HepG2 (cell line): ENCODE measurements around the gene LZTS2. TPM values are rescaled to one million over a fixed set of nuclear protein-coding genes. Genes with fewer than 3 reads are reported as not detected.

ENCODE experiments used
- ARID2 ChIP-seq: sonication (generic); formaldehyde crosslinking; IDR thresholded peaks from 2 replicates; pipeline ENCODE4 v1.8.1; 2022; ENCODE audit warnings: mild to moderate bottlenecking, missing genetic modification reagents, borderline replicate concordance
- CBFB ChIP-seq: sonication (generic); formaldehyde crosslinking; IDR thresholded peaks from 2 replicates; pipeline ENCODE4 v1.4.0; 2020; ENCODE audit warnings: missing genetic modification reagents
- NFIC ChIP-seq: IDR thresholded peaks from 2 replicates; pipeline ENCODE4 v1.6.1; 2012; ENCODE audit warnings: mild to moderate bottlenecking, low read length, inconsistent platforms
- TBL1XR1 ChIP-seq: fragments of 150-350 bp; IDR thresholded peaks from 2 replicates; pipeline ENCODE4 v1.6.1; 2014; ENCODE audit warnings: borderline replicate concordance, low read length; ENCODE audit not compliant: partially characterized antibody
- ZNF10 ChIP-seq: sonication (generic); formaldehyde crosslinking; IDR thresholded peaks from 2 replicates; pipeline ENCODE4 v1.4.0; 2020; ENCODE audit warnings: mild to moderate bottlenecking, low read depth, missing genetic modification reagents, borderline replicate concordance
- ZNF3 ChIP-seq: IDR thresholded peaks from 2 replicates; pipeline ENCODE4 v1.7.0; 2017; ENCODE audit warnings: inconsistent platforms
- ZNF570 ChIP-seq: sonication (generic); formaldehyde crosslinking; IDR thresholded peaks from 2 replicates; pipeline ENCODE4 v1.4.0; 2020; ENCODE audit warnings: mild to moderate bottlenecking, missing genetic modification reagents, borderline replicate concordance
- ZNF749 ChIP-seq: sonication (generic); formaldehyde crosslinking; IDR thresholded peaks from 2 replicates; pipeline ENCODE4 v1.8.0; 2022; ENCODE audit warnings: mild to moderate bottlenecking, missing genetic modification reagents, moderate library complexity, borderline replicate concordance
- polyA plus RNA-seq, 8 experiments: library from polyadenylated mRNA; depleted of rRNA in 3 of 8; stranded (reverse) in 7 of 8; unstranded in 1 of 8; fragments of >200 nt; fragmentation: Illumina TruSeq in 4 of 8; extraction: Trizol in 4 of 8; gene quantifications; 2 replicates each; pipeline versions ENCODE4 v1.2.1 to v1.2.3, GENCODE V29; 2011 to 2016; ENCODE audit warnings: low read depth in 4 of 8, missing spikeins in 1 of 8, mixed read lengths in 1 of 8; ENCODE audit not compliant: insufficient read depth in 1 of 8
- total RNA-seq, 5 experiments: library from RNA; depleted of rRNA; stranded (reverse); fragments of >200 nt; fragmentation: Illumina TruSeq; extraction: Trizol; gene quantifications; 2 replicates each; pipeline ENCODE4 v1.2.3, GENCODE V29; 2016; ENCODE audit warnings: low read depth in 1 of 5
- TF ChIP-seq, protein P1 (sequence below): sonication (generic); formaldehyde crosslinking; IDR thresholded peaks from 2 replicates; pipeline ENCODE4 v1.8.0; 2022; ENCODE audit warnings: mild to moderate bottlenecking, missing genetic modification reagents
- TF ChIP-seq, protein P2 (sequence below): sonication (generic); formaldehyde crosslinking; IDR thresholded peaks from 2 replicates; pipeline ENCODE4 v1.8.1; 2022; ENCODE audit warnings: low read depth, mild to moderate bottlenecking, missing genetic modification reagents
- TF ChIP-seq, protein P3 (sequence below): IDR thresholded peaks from 2 replicates; pipeline ENCODE4 v1.6.1; 2016; ENCODE audit warnings: mild to moderate bottlenecking
- TF ChIP-seq, protein P4 (sequence below): sonication (generic); formaldehyde crosslinking; IDR thresholded peaks from 2 replicates; pipeline ENCODE4 v1.5.0; 2020; ENCODE audit warnings: mild to moderate bottlenecking, missing genetic modification reagents
- TF ChIP-seq, protein P5 (sequence below): sonication (generic); formaldehyde crosslinking; IDR thresholded peaks from 2 replicates; pipeline ENCODE4 v1.4.0; 2020; ENCODE audit warnings: missing genetic modification reagents
- TF ChIP-seq, protein P6 (sequence below): sonication (generic); formaldehyde crosslinking; IDR thresholded peaks from 2 replicates; pipeline ENCODE4 v1.5.1; 2020; ENCODE audit warnings: mild to moderate bottlenecking, missing genetic modification reagents, borderline replicate concordance

The LZTS2 gene
- total and polyA plus RNA-seq, 2 of the 13 experiments (the other 11 are each of a cell fraction or from before 2014, with no cell fraction given): 43.6 to 65.6 TPM

DNA sequence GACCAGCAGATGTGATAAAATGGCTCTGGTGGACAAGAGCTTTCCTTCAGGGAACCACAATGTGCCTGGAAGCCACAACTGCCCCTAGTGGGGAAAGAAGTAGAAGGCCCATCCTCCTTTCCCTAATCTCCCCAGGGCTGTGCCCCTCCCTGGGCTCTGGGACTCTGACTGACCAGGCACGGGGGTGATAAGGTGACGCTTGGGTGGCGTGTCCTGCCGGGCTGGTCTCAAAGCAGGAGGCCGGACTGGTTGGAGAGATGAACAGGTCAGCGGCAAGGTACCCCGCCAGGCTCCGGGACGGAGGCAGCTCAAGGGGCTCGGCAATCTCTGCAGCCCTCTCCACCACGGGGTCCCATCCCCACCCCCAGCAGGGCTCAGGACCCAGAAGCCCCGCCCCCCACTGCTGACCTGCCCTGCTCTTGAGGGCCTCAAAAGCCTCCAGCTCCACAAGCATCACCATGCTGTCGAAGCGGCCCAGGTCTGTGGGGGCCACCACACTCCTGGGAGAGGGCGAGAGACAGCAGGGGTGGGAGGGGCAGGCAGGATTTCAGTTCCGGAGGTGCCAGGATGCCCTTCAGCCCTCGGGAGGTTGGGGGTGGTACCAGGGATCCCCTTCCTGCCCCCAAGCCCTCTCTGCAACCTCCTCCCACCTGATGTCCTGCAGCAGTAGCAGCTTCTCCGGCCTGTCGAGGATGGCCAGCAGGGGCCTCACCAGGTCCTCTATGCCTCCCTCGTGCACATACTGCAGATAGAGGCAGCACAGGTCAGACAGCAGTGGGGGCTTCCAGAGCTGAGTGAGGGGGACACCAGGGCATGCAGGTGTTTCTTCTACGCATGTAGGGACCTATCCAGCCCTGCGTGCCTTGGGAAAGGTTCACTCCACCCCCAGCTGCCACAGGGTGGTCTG lies 12.2 kb downstream of the LZTS2 start (continued):
- TF ChIP-seq, protein P1, sequence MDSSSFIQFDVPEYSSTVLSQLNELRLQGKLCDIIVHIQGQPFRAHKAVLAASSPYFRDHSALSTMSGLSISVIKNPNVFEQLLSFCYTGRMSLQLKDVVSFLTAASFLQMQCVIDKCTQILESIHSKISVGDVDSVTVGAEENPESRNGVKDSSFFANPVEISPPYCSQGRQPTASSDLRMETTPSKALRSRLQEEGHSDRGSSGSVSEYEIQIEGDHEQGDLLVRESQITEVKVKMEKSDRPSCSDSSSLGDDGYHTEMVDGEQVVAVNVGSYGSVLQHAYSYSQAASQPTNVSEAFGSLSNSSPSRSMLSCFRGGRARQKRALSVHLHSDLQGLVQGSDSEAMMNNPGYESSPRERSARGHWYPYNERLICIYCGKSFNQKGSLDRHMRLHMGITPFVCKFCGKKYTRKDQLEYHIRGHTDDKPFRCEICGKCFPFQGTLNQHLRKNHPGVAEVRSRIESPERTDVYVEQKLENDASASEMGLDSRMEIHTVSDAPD (CRISPR knock-in tag): no peak
- no peak for TF ChIP-seq TBL1XR1
- TF ChIP-seq ZNF570 (CRISPR knock-in tag): no peak
- no peak for TF ChIP-seq NFIC
- TF ChIP-seq ARID2 (CRISPR knock-in tag): no peak
- TF ChIP-seq, protein P2, sequence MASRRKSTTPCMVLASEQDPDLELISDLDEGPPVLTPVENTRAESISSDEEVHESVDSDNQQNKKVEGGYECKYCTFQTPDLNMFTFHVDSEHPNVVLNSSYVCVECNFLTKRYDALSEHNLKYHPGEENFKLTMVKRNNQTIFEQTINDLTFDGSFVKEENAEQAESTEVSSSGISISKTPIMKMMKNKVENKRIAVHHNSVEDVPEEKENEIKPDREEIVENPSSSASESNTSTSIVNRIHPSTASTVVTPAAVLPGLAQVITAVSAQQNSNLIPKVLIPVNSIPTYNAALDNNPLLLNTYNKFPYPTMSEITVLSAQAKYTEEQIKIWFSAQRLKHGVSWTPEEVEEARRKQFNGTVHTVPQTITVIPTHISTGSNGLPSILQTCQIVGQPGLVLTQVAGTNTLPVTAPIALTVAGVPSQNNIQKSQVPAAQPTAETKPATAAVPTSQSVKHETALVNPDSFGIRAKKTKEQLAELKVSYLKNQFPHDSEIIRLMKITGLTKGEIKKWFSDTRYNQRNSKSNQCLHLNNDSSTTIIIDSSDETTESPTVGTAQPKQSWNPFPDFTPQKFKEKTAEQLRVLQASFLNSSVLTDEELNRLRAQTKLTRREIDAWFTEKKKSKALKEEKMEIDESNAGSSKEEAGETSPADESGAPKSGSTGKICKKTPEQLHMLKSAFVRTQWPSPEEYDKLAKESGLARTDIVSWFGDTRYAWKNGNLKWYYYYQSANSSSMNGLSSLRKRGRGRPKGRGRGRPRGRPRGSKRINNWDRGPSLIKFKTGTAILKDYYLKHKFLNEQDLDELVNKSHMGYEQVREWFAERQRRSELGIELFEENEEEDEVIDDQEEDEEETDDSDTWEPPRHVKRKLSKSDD (CRISPR knock-in tag): no peak
- TF ChIP-seq, protein P3, sequence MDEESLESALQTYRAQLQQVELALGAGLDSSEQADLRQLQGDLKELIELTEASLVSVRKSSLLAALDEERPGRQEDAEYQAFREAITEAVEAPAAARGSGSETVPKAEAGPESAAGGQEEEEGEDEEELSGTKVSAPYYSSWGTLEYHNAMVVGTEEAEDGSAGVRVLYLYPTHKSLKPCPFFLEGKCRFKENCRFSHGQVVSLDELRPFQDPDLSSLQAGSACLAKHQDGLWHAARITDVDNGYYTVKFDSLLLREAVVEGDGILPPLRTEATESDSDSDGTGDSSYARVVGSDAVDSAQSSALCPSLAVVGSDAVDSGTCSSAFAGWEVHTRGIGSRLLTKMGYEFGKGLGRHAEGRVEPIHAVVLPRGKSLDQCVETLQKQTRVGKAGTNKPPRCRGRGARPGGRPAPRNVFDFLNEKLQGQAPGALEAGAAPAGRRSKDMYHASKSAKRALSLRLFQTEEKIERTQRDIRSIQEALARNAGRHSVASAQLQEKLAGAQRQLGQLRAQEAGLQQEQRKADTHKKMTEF (CRISPR knock-in tag): no peak
- TF ChIP-seq ZNF3 (CRISPR knock-in tag): no peak
- no peak for TF ChIP-seq ZNF749
- TF ChIP-seq, protein P4, sequence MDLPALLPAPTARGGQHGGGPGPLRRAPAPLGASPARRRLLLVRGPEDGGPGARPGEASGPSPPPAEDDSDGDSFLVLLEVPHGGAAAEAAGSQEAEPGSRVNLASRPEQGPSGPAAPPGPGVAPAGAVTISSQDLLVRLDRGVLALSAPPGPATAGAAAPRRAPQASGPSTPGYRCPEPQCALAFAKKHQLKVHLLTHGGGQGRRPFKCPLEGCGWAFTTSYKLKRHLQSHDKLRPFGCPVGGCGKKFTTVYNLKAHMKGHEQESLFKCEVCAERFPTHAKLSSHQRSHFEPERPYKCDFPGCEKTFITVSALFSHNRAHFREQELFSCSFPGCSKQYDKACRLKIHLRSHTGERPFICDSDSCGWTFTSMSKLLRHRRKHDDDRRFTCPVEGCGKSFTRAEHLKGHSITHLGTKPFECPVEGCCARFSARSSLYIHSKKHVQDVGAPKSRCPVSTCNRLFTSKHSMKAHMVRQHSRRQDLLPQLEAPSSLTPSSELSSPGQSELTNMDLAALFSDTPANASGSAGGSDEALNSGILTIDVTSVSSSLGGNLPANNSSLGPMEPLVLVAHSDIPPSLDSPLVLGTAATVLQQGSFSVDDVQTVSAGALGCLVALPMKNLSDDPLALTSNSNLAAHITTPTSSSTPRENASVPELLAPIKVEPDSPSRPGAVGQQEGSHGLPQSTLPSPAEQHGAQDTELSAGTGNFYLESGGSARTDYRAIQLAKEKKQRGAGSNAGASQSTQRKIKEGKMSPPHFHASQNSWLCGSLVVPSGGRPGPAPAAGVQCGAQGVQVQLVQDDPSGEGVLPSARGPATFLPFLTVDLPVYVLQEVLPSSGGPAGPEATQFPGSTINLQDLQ (CRISPR knock-in tag): no peak; the same call in 1 of the 2 replicates
- TF ChIP-seq, protein P5, sequence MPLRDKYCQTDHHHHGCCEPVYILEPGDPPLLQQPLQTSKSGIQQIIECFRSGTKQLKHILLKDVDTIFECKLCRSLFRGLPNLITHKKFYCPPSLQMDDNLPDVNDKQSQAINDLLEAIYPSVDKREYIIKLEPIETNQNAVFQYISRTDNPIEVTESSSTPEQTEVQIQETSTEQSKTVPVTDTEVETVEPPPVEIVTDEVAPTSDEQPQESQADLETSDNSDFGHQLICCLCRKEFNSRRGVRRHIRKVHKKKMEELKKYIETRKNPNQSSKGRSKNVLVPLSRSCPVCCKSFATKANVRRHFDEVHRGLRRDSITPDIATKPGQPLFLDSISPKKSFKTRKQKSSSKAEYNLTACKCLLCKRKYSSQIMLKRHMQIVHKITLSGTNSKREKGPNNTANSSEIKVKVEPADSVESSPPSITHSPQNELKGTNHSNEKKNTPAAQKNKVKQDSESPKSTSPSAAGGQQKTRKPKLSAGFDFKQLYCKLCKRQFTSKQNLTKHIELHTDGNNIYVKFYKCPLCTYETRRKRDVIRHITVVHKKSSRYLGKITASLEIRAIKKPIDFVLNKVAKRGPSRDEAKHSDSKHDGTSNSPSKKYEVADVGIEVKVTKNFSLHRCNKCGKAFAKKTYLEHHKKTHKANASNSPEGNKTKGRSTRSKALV (CRISPR knock-in tag): no peak
- no peak for TF ChIP-seq CBFB (CRISPR knock-in tag)
- TF ChIP-seq, protein P6, sequence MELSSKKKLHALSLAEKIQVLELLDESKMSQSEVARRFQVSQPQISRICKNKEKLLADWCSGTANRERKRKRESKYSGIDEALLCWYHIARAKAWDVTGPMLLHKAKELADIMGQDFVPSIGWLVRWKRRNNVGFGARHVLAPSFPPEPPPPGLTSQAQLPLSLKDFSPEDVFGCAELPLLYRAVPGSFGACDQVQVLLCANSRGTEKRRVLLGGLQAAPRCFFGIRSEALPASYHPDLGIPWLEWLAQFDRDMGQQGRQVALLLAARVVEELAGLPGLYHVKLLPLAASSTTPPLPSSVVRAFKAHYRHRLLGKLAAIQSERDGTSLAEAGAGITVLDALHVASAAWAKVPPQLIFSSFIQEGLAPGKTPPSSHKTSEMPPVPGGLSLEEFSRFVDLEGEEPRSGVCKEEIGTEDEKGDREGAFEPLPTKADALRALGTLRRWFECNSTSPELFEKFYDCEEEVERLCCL (CRISPR knock-in tag): no peak
- no peak for TF ChIP-seq ZNF10
